ENCODE results near the gene P2RY2.

DNA sequence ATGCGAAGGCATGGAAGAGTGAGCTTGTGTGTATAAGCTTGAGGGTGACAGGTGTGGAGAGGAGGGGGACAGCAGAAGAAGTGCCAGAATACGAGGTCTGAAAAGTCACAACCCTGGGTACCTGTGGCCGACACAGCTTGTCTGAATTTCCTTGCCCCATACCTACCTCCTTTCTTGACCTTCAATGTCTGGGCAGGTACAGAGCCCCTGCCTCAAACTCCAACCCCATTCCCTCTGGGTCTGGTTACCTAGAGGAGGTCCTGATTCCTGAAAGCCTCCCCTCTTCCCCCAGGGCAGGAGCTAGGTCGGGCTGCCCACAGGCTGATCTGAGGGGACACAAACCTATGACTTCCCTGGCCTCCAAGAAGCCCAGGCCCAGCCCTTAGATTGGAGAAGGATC lies 39.4 kb upstream of the P2RY2 start:
- TF ChIP-seq, protein P1, sequence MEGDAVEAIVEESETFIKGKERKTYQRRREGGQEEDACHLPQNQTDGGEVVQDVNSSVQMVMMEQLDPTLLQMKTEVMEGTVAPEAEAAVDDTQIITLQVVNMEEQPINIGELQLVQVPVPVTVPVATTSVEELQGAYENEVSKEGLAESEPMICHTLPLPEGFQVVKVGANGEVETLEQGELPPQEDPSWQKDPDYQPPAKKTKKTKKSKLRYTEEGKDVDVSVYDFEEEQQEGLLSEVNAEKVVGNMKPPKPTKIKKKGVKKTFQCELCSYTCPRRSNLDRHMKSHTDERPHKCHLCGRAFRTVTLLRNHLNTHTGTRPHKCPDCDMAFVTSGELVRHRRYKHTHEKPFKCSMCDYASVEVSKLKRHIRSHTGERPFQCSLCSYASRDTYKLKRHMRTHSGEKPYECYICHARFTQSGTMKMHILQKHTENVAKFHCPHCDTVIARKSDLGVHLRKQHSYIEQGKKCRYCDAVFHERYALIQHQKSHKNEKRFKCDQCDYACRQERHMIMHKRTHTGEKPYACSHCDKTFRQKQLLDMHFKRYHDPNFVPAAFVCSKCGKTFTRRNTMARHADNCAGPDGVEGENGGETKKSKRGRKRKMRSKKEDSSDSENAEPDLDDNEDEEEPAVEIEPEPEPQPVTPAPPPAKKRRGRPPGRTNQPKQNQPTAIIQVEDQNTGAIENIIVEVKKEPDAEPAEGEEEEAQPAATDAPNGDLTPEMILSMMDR (IDR thresholded peaks at IDR 0.05; ENCODE audit: low read depth, low read length, missing input control): no peak
- TF ChIP-seq SP1 (IDR thresholded peaks at IDR 0.05): no peak
- TF ChIP-seq, protein P2, sequence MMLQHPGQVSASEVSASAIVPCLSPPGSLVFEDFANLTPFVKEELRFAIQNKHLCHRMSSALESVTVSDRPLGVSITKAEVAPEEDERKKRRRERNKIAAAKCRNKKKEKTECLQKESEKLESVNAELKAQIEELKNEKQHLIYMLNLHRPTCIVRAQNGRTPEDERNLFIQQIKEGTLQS (IDR thresholded peaks at IDR 0.05): no peak
- TF ChIP-seq, protein P3, sequence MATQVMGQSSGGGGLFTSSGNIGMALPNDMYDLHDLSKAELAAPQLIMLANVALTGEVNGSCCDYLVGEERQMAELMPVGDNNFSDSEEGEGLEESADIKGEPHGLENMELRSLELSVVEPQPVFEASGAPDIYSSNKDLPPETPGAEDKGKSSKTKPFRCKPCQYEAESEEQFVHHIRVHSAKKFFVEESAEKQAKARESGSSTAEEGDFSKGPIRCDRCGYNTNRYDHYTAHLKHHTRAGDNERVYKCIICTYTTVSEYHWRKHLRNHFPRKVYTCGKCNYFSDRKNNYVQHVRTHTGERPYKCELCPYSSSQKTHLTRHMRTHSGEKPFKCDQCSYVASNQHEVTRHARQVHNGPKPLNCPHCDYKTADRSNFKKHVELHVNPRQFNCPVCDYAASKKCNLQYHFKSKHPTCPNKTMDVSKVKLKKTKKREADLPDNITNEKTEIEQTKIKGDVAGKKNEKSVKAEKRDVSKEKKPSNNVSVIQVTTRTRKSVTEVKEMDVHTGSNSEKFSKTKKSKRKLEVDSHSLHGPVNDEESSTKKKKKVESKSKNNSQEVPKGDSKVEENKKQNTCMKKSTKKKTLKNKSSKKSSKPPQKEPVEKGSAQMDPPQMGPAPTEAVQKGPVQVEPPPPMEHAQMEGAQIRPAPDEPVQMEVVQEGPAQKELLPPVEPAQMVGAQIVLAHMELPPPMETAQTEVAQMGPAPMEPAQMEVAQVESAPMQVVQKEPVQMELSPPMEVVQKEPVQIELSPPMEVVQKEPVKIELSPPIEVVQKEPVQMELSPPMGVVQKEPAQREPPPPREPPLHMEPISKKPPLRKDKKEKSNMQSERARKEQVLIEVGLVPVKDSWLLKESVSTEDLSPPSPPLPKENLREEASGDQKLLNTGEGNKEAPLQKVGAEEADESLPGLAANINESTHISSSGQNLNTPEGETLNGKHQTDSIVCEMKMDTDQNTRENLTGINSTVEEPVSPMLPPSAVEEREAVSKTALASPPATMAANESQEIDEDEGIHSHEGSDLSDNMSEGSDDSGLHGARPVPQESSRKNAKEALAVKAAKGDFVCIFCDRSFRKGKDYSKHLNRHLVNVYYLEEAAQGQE (IDR thresholded peaks at IDR 0.05): no peak
- TF ChIP-seq, protein P4, sequence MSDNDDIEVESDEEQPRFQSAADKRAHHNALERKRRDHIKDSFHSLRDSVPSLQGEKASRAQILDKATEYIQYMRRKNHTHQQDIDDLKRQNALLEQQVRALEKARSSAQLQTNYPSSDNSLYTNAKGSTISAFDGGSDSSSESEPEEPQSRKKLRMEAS (IDR thresholded peaks at IDR 0.05): no peak
- TF ChIP-seq YY1 (IDR thresholded peaks at IDR 0.05): no peak
- TF ChIP-seq TAF1 (conservative IDR thresholded peaks at IDR 0.05): no peak
- no peak for TF ChIP-seq EGR1 (IDR thresholded peaks at IDR 0.05; ENCODE audit: low read depth in 2 of 2)
- TF ChIP-seq JUND (IDR thresholded peaks at IDR 0.05): no peak
- TF ChIP-seq RAD21 (IDR thresholded peaks at IDR 0.05): no peak
- TF ChIP-seq HNF4A (conservative IDR thresholded peaks at IDR 0.05): no peak
- TF ChIP-seq, protein P5, sequence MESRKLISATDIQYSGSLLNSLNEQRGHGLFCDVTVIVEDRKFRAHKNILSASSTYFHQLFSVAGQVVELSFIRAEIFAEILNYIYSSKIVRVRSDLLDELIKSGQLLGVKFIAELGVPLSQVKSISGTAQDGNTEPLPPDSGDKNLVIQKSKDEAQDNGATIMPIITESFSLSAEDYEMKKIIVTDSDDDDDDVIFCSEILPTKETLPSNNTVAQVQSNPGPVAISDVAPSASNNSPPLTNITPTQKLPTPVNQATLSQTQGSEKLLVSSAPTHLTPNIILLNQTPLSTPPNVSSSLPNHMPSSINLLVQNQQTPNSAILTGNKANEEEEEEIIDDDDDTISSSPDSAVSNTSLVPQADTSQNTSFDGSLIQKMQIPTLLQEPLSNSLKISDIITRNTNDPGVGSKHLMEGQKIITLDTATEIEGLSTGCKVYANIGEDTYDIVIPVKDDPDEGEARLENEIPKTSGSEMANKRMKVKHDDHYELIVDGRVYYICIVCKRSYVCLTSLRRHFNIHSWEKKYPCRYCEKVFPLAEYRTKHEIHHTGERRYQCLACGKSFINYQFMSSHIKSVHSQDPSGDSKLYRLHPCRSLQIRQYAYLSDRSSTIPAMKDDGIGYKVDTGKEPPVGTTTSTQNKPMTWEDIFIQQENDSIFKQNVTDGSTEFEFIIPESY (IDR thresholded peaks at IDR 0.05): no peak
- TF ChIP-seq NR2F2 (IDR thresholded peaks at IDR 0.05): no peak
- no peak for TF ChIP-seq HNF4G (IDR thresholded peaks at IDR 0.05)

Data from liver (tissue), 3 donors.